Measurements from ENCODE around the gene KNOP1. TPM values are rescaled to one million over a fixed set of nuclear protein-coding genes. Genes with fewer than 3 reads are reported as not detected.
"Not testable (repeated sequence)": the region's sequence is repeated elsewhere in the genome, so short reads cannot be mapped to it uniquely, and the experiment has no call there.

Gene KNOP1
- total and polyA plus RNA-seq, 12 donors = 8.1 to 30.6 (median 13.7) TPM

- H3K27ac ChIP-seq = no peak overlapping the region
- no peak overlapping the region for H3K4me3 ChIP-seq
- intact Hi-C loops (cut with DNase I) = no loop called here
- H3K36me3 ChIP-seq (replicated peaks in 1 of 2) = peaks cover 0 to 24% of the 10 kb centered on the region in 2 donors
- no peak for DNase-seq
- no peaks in the 10 kb centered on the region for H3K9me3 ChIP-seq (replicated peaks in 1 of 3)
- TF ChIP-seq CTCF (IDR thresholded peaks at IDR 0.05) (no peak), POLR2A (IDR thresholded peaks at IDR 0.05) (no peak)
- WGBS, 4 donors = 79 to 85% (median 80%) methylated on average over 3 of the region's 3 CpGs
- no peaks in the 10 kb centered on the region for H3K27me3 ChIP-seq
- no peaks in the 10 kb centered on the region for H3K4me1 ChIP-seq (replicated peaks in 1 of 2)
These were observed 51.5 kb downstream of the KNOP1 start for GRCh38 chr16:19666477-19666876.

- H3K27ac ChIP-seq; H3K27me3 ChIP-seq; intact Hi-C loops (cut with DNase I); H3K4me3 ChIP-seq; H3K9me3 ChIP-seq (replicated peaks in 1 of 3); H3K4me1 ChIP-seq (replicated peaks in 1 of 2); DNase-seq: not testable (repeated sequence)
- WGBS, 4 donors = 94 to 99% (median 98%) methylated on average over 3 of the region's 3 CpGs
- H3K36me3 ChIP-seq (replicated peaks in 1 of 2) = peaks cover 0 to 17% of the 10 kb centered on the region in 2 donors
These were observed 52.7 kb downstream of the KNOP1 start for GRCh38 chr16:19665313-19665712.

- no peak for DNase-seq
- intact Hi-C loops (cut with DNase I) = no loop called here
These were observed 53.9 kb downstream of the KNOP1 start for GRCh38 chr16:19664166-19664565.

GRCh38 chr16:19662351-19662750 is 55.7 kb downstream of the KNOP1 start:
- Histone ChIP-seq H3K4me3 (no peak overlapping the region), H3K9me3 (replicated peaks in 1 of 3) (no peaks in the 10 kb centered on the region), H3K4me1 (replicated peaks in 1 of 2) (no peaks in the 10 kb centered on the region), H3K27ac (no peak overlapping the region), H3K27me3 (no peaks in the 10 kb centered on the region), H3K36me3 (replicated peaks in 1 of 2) (peaks cover 0 to 4% of the 10 kb centered on the region in 2 donors)
- no peak for TF ChIP-seq POLR2A (IDR thresholded peaks at IDR 0.05)
- TF ChIP-seq CTCF (IDR thresholded peaks at IDR 0.05) = no peak
- DNase-seq = no peak
- WGBS, 4 donors = 92 to 99% (median 95%) methylated on average over 7 of the region's 7 CpGs
- intact Hi-C loops (cut with DNase I) = no loop called here

More at GRCh38 chr16:19664166-19664565, 53.9 kb downstream of the KNOP1 start:
- WGBS, 4 donors = 97 to 98% (median 98%) methylated on average over 6 of the region's 6 CpGs
- no peak overlapping the region for H3K27ac ChIP-seq
- H3K4me3 ChIP-seq = no peak overlapping the region
- H3K4me1 ChIP-seq (replicated peaks in 1 of 2) = no peaks in the 10 kb centered on the region
- peaks cover 0 to 5% of the 10 kb centered on the region in 2 donors for H3K36me3 ChIP-seq (replicated peaks in 1 of 2)
- no peak for TF ChIP-seq POLR2A (IDR thresholded peaks at IDR 0.05)
- no peak for TF ChIP-seq CTCF (IDR thresholded peaks at IDR 0.05)
- H3K9me3 ChIP-seq (replicated peaks in 1 of 3) = no peaks in the 10 kb centered on the region
- H3K27me3 ChIP-seq = no peaks in the 10 kb centered on the region

- TF ChIP-seq POLR2A (IDR thresholded peaks at IDR 0.05) (no peak), CTCF (IDR thresholded peaks at IDR 0.05) (no peak)
- Histone ChIP-seq H3K27me3 (no peaks in the 10 kb centered on the region), H3K27ac (no peak overlapping the region), H3K36me3 (replicated peaks in 1 of 2) (peaks cover 0 to 8% of the 10 kb centered on the region in 2 donors), H3K4me3 (no peak overlapping the region), H3K9me3 (replicated peaks in 1 of 3) (no peaks in the 10 kb centered on the region), H3K4me1 (replicated peaks in 1 of 2) (no peaks in the 10 kb centered on the region)
- DNase-seq = no peak
- intact Hi-C loops (cut with DNase I) = no loop called here
- WGBS, 4 donors = 78 to 89% (median 87%) methylated on average over 1 of the region's 1 CpG
These were observed 57.6 kb downstream of the KNOP1 start for GRCh38 chr16:19660432-19660831.
